ENCODE measurements around the gene PPP1R1A.
A peak's percentile ranks its signal among the peaks of the same experiment; 100 is the strongest.

PPP1R1A gene

DNA sequence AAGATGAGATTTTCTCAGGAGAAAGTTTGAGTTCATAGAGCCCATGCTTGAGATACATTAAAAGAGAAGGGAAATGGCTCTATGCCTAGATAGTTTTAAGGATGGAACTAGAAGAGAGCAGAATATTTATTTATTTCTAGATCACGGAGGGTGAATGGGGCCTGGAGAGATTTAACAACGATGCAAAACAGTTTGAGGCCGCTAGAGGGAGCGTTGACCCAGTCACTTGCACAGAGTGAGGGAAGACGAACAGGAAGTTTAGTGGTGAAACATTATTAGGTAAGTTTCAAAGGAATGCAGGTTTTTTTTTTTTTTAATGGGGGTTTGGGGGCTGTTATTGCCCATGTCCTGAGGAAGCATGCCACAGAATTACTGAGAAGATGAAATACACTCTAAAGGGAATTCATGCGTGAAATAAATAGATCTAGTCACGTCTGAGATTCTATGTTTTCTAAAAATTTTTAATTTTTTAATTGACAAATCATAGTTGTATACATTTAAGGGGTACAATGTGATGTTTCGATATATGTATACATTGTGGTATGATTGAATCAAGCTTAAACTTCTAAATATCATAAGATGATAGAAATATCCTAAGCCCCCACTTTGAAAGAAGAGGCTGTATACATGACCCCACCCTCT lies 14.8 kb upstream of the PPP1R1A start:
- peak; percentile 43 to 51 for DNase-seq

DNA sequence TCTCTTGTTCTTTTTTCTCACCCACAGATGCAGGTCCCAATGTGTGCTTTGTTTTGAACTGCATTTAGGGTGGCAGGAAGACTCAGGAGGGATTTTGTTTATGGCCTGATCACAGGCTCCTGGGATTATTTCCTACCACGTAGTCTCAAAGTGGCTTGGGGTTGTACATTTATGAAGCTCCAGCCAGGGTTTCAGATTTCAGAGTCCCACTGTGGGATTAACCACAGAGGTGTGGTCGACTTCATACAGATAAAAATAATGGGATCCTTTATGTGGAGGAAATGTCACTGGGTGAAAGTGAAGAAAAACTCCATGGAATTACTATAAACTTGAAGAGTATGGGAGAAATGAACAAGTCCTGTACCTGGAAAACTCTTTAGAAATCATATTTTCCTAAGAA lies 14.2 kb upstream of the PPP1R1A start:
- DNase-seq = no peak

DNA sequence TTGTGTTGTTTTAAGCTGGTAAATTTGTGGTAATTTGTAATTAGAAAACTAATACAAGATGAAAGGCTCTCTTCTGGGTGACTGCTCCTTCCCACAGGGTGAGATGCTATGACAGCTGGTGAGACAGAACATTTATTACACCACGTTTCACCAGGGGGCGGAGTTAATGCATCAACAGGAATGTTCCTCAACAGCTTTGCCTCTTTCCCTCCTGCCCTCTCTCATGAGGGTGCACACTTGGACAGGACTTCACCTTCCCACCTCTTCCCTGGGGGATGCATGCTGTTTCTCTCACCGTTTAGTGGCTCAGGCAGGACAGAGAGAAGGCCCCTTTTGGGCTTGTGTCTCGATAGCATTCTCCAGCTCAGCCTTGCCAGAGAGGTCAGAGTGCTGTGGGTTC lies 13.4 kb upstream of the PPP1R1A start:
- no peak for DNase-seq

DNA sequence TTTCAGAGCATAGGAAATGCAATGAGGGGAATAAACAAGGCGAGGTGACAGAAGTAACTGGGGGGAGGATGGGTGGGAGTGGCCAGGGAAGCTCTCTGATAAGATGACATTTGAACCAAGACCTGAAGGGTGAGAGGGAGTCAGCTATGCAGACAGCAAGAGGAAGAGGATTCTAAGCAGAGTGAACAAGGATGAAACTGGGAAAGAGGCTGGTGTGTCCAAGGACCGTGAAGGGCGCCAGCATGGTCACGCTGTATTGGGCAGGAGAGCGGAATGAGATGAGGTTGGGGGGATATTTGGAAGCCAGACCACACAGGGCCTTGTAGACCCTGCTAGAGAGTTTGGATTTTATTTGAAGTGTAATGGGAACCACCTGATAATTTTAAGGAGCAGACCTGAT lies 10.5 kb upstream of the PPP1R1A start:
- DNase-seq = no peak

DNA sequence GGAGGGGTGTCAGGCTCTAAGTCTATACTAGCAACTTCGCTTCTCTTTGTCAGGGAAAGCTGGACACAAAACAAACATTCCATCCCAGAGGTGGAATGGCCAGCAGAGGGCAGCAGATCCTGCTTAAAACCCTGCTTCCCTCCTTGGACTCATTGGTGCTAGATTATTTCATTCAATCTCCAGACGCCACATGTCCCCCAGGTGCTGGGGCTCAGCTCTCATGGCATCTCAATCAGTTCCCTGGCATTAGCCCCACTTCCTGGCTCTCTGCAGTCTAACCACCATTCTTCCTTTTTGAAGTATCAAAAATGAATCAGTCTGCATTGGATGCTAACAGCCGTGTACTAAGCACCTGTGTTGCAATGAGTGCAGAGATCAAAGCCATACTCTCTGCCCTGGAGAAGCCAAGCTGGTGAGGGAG lies 8.1 kb upstream of the PPP1R1A start:
- peak in 1 of 2 experiments; percentile 52 for DNase-seq

DNA sequence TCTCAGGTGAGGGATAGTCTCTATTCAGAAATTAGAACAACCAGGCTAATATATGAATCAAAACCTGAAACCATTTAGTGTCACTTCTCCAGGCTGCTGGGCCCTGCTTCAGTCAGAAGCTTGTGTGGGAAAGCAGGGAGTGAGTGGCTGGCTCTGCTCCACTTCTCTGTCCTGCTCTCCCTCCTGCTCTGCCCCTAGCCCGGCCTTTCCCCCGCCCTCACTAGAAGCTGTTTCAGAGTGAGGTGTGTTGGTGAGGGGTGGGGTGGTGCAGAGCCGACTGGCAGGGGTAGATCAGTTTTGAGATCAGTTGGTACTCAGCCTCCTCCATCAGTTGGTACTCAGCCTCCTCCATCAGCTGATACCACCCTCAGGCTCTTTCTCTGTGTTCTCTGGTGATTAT lies 7.0 kb upstream of the PPP1R1A start:
- no peak for DNase-seq

DNA sequence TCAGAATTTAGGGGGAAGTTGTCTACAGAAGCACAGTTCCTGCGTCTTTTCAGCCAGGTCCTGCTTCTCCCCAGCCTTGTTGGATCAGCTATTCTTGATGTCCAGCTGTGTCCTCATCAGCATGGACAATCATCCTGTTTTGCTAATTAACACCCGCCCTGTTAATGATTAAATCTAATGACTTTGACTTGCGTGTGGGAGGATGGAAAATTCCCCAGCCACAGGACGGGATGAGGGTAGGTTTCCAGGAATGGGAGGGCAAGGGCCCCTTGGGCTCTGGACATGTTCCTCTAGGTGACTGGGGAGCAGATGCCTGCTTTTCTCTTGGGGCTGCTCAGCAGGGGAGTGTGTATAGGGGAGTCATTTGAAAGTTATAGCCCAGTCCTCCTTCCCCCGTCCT lies 5.3 kb upstream of the PPP1R1A start:
- DNase-seq = no peak

DNA sequence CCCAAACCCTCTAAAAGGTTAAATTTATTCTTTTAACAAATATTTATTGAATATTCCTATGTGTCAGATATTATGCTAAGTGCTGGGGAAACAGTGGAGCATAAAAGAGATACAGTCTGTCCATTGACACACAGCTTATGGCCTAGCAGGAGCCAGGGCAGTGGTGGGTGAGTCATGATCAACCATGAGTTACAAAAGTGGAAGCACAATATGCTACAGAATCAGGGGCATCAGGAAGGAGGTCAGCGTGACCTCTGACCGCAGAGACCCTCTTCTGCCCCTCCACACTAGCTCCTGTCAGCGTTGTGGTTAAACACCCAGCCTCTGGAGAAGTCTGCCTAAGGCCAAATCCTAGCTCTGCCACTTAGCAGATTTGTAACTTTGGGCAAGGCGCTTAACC lies 4.7 kb upstream of the PPP1R1A start:
- DNase-seq = no peak

DNA sequence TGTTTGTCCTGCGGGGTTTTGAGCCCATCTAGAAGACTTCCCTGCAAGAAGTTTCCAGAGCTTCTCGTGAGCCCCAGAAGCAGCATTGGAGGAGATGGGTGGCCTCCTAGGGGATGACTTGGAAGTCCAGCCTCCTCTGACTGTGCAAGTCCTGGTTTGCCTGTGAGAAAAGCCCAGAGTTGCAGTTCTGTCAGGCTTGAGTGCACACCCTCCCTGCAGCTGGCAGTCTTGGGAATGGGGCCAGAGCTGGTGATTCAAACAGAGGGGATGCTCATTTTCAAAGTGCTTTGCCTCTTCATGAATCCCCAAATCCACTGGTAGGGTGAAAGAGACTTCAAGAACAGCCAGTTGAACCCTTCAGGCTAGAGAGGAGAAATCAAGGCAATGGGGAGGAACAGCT lies 3.9 kb upstream of the PPP1R1A start:
- no peak for DNase-seq

DNA sequence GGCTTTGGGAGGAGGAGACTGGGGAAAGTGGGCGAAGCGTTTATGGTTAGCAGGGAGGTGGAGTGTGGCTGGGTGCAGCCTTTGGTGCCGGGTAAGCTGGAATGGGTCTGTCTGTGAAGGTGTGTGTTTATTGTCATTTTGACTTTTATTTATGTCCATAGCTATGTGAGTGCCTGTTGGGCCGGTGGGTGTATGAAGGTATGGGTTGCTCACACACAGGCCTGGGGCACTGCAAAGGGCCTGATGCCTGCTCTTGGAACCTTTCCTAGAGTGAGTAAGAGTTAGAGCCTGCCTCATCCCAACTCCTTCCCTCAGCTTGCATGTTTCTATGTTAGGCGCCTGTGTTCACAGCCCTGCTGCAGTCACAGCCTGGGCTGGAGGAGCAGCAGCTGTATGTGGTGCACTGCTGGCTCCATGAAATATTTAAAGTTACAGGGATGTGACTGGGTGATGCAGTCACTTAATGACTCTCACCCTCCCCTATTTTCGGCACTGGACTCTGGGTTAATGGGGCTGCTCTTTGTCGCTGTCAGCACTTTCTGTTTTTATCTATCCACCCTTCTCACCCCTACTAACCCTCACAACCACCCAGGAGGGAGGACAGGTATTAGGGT lies 2.6 kb upstream of the PPP1R1A start:
- DNase-seq = no peak

DNA sequence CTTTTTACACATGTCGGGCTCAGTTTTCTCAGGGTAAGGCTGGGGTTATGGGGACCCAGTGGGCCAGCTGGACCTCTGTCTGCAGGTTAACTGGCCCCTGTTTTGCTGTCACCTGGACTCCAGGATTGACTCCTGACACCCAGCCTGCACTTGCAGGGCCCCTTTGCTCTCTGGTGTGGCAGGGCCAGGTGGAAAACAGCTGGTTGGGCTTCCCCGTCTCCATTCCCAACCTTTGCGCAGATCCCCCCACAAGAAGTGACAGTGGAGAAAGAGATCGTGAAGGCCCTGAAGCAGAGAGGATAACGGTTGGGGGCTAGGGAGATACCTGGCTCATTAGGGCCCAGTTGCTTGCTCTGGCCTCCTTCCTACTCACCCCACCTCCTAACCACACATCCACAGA lies 1.5 kb upstream of the PPP1R1A start:
- no peak for DNase-seq

DNA sequence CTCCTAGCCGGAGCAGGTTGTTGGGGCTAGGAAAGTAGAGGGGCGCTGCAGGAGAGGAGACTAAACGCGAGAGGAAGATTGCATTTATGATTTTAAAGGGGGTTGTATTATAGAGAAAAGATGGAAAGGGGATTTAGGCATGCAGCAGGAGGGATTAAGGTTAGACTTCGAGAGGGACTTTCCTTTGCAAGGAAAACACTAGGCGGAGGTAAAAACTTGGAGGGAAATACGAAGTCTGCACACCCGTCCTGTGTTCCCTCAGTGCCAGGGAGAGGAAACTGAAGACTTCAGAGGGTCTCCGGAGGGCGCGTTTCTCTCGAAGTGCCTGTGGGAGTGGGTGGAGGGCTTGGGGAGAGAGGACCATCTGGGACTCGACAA lies 420 bp upstream of the PPP1R1A start:
- no peak for DNase-seq

DNA sequence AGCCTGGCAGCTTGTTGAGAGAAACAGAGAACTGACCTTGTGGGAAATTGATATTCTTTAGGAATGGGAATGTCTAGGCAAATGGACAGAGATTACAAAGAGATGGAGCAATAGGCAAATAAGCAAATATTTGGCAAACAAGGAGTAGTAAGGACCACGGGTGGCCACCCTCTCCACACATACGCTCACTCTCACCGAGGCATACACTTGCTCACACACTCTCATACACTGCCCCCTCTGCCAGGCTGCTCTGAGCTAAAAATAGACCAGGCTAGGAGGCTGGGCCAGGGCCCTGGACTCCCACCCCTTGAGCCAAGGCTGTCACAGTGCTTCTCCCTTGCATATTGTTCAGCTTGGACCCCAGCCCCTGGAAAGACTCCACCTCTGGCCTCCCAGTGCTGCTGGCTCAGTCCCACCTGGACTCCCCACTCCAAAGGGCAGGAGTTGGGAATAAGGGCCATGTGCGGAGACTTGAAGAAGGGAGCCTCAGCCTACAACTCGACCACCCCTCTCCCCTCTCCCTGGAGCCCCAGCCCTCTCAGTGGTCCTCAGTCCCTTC lies 1.1 kb downstream of the PPP1R1A start:
- DNase-seq = no peak

DNA sequence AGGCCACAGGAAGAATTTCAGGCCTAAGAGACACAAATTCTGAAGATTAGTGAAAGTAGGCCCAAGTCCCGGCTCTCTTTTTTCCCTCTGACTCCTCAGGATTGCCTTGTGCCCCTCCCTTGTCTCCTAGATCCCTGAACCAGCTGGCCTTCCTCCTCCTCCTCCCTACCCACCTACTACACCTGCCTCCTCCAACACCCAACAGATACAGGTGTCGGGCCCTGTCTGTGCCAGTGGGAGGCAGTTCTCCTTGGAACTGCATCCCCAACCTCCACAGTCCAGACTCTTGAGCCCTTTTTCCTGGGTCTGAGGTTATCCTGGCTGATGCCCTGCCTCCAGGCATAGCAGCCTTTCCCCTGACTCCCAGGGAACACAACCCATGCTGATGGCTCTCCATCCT lies 1.8 kb downstream of the PPP1R1A start:
- DNase-seq = no peak

DNA sequence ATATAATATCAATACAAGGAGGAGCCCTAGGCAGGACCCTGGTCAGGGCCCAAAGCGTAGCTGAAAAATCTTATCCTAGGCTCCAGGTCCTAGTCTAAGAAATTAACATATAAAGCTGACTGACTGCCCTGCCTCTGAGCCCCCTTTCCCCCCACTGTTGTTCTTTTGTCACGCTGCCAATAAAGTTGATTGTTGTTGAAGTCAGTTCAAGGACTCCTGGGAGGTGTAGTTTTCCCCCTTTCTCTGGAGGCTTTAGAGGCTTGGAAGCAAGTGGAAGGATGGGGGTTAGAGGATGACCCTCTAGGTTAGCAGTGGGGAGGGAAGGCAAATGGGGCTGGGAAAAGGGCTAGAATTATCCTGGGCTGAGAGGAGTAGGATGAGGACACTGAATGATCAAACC lies 3.2 kb downstream of the PPP1R1A start:
- no peak for DNase-seq

DNA sequence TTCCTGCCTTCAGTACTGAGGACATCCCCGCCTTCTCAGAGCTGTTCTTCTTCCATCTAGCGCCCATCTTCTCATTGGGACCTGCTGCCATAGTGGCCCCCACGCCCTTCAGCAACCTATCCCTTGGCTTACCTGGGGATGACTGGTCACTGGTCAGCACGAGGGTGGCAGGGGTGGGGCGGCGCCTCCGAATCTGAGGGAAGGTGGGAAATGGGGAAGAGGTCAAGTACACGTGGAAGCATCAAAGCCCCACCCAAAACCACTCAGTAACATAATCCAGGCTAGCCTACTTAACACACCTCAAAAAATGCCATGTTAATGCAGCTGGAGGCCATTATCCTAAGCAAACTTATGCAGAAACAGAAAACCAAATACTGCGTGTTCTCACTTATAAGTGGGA lies 4.3 kb downstream of the PPP1R1A start:
- DNase-seq = no peak

DNA sequence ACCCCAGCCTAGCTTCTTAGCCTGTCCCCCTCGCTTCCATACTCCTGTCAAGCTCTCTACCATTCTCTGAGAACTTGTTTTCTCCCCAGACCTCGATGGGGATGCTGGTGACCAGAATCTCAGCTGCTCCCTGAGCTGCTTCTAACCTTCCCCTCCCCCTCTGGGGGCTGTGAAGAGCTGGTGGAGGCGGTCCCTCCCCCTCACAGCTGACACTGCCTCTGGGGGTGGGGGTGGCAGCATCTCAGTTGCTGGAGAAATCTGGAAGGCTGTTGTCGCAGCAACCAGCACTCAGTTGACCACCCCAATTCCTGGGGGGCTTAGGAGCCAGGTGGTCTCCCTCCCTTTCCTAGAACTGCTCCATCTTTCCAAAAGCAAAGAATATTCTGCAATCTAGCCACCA lies 4.7 kb downstream of the PPP1R1A start:
- DNase-seq = no peak

DNA sequence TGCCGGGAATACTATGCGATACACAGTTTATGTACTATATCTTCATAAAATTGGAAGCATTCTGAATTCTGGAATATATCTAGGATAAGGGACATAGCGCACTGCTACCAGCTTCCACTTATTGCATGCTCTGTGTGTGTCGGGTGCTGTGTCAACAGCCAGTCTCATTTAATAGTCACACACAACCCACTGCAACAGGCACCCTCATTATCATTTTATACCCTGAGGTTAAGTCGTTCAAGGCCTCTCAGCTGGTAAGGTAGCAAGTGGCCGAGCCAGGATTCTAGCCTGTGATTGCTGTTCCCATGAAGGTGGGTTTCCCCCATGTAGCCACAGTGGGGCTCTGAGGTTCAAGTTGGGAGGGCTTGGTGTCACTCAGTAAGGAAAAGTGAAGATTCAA lies 7.0 kb downstream of the PPP1R1A start:
- DNase-seq = no peak

DNA sequence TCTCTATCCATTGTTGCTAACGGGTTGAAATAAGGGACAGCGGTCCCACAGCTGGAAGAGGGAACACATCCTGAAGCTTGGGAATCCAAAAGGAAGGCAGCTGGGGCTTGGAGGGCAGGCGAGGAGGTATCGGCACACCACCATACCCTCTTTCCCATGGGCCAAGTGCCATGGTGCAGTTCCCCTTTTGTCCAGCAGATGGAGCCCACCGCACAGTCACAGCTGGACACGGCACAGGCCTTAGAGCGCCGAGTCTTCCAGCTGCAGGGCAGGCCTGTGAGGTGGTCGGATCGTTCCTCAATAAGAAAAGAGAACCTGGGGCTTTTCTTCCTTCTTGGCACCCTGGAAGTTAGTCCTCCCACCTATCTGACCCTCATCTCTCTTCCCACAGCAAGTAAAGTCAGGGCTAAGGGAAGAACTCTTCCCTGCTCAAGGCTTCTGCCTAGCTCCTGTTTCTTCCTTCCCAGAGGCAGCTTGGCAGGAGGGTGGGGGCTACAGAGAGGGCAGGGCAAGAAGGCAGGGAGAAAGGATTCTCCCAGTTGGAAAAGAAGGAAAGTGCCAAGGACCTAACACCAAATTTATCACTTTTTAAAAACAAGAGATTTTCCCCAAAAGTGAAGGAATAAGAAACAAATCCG lies 8.6 kb downstream of the PPP1R1A start:
- peak; percentile 16 to 66 for DNase-seq

DNA sequence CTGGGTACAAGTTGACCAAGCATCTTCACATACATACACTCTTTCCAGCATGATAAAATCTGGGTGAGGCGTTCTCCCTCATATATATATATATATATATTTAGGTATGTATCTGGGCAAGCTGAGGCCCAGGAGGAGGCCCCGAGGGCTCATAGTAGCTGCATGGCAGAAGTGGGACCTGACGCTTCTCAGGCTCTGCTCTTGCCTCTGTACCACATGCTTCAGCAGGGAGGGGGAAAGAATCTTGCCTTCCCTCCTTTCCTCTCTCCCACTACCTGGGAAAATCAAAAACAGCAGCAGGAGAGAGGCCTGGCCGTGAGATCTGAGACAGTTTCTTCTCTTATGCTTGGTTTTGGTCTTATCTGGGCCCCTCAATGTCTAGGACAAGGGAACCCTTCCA lies 9.2 kb downstream of the PPP1R1A start:
- no peak for DNase-seq

DNA sequence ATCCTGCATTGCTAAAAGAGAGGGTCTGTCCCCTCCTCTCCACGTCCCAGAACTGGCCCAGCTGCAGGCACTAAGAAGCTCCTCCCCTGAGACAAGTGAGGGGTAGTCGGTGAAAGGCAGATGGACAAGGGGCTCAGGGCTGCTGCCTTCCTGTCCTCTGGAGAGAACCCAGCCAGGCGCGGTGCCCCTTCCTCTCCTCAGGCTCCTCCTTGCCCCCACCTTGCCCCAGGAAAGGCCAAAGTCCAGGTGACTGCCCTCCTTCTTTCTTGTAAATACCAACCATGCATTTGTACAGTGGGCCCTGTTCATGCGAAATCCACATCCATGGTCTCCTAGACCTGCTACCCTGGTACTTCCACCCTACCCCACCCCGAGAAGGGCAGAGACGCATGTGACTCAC lies 9.7 kb downstream of the PPP1R1A start:
- no peak for DNase-seq

DNA sequence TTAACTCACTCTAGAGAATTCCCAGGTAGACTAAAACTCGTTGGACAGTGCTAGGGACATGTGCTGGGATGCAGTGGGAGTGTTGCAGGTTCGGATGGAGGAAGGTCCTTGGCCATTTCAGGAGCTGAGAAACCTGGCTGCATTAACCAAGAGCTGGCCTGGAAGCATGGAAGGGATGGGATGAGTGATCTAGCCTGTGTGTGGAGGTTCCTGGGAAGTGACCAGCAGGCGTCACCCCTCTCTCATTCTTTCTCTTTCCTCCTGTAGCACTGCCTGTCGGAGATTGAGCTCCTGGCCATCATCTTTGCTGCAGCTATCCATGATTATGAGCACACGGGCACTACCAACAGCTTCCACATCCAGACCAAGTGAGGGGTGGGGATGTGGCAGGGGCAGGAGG lies 15.6 kb downstream of the PPP1R1A start:
- no peak for DNase-seq

DNA sequence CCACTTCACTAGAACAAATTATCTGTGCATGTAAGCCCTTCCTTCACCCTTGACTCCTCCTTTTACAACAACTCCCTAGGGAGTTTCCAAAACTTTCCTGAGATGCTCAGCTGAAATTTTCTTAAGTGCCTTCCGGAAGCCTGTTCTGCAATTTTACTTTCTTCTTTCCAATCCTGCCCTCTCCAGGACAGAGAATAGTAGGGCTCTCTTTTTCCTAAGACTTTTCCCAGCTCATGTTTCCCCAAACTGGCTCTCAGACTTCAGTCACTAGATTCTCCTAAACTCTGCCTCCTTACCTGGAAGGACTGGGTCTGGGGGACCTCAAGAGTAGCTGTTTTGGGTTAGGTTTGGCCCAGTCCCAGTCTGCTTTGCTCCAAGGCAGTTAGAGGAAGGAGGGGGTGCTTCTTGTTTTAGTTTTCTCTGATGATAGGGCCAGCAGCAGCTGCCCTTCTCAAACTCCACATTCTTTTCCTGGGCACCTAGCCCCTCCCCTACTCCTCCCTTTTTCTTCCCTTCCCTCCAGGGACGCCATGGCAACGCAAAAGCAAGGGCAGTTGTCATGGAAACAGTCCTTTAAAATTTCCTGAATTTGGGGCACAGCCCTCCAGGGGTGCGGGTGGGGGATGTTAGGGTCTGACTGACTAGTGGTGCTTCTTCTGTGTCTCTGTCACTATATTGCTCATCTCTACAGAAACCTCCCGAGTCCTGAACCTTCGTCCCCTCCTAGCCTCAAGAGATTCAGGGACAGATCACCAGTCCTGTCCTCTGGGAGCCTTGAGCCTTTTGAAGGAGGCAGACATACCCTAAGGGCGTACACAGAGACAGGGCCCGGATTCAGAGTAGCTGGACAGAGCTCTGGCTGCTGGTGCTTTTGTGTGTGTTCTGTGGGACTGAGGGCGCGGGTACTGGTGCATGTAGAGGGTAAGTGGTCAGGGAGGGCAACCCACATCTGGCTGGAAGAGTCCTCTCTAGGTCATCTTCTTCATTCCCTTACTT lies 17.0 kb downstream of the PPP1R1A start:
- DNase-seq = no peak
